Activated naive CD8-positive, alpha-beta T cell treated with anti-CD3 and anti-CD28 coated beads, Interleukin-2, amount 50 U/mL, for 24 hours (primary cell): ENCODE results near the gene SKOR1.

Experiments
- ATAC-seq: fragments of 150-1000 bp; cut with Tn5 transposase; one replicate; pipeline ENCODE4 v1.10.0; 2021
- DNase-seq: peaks from one replicate; pipeline ENCODE4 v3.0.0; 2021
- H3K27ac Mint-ChIP-seq: one replicate; pipeline ENCODE4 v1.8.0; 2021; ENCODE audit warnings: mild to moderate bottlenecking, mixed read lengths
- H3K27me3 Mint-ChIP-seq: one replicate; pipeline ENCODE4 v1.8.0; 2021; ENCODE audit warnings: mixed read lengths
- H3K36me3 Mint-ChIP-seq: one replicate; pipeline ENCODE4 v1.8.0; 2021; ENCODE audit warnings: low read depth, mixed read lengths
- H3K4me1 Mint-ChIP-seq: one replicate; pipeline ENCODE4 v1.8.0; 2021; ENCODE audit warnings: mixed read lengths
- H3K4me3 Mint-ChIP-seq: one replicate; pipeline ENCODE4 v1.8.0; 2021; ENCODE audit warnings: mild to moderate bottlenecking, moderate library complexity, mixed read lengths
- H3K9me3 Mint-ChIP-seq: one replicate; pipeline ENCODE4 v1.8.0; 2021; ENCODE audit warnings: mixed read lengths

Gene SKOR1

GRCh38 chr15:67883234-67883773 lies 58.0 kb downstream of the SKOR1 start:
- Mint-ChIP-seq H3K27ac (no peak overlapping the region), H3K4me1 (peaks cover 18% of the 10 kb centered on the region)
- no peak for ATAC-seq

GRCh38 chr15:67884009-67884408 lies 58.7 kb downstream of the SKOR1 start:
- no peak for ATAC-seq
- no peak for DNase-seq
- peaks cover 23% of the 10 kb centered on the region for H3K27me3 Mint-ChIP-seq
- H3K4me1 Mint-ChIP-seq, result peaks cover 18% of the 10 kb centered on the region
- peak overlapping the region; percentile 70 for H3K4me3 Mint-ChIP-seq
- no peaks in the 10 kb centered on the region for H3K36me3 Mint-ChIP-seq
- H3K9me3 Mint-ChIP-seq, result no peaks in the 10 kb centered on the region
- no peak overlapping the region for H3K27ac Mint-ChIP-seq

More at GRCh38 chr15:67883234-67883773, 58.0 kb downstream of the SKOR1 start:
- DNase-seq, result no peak
- H3K4me3 Mint-ChIP-seq, result no peak overlapping the region
- no peaks in the 10 kb centered on the region for H3K36me3 Mint-ChIP-seq
- no peaks in the 10 kb centered on the region for H3K9me3 Mint-ChIP-seq
- H3K27me3 Mint-ChIP-seq, result peaks cover 19% of the 10 kb centered on the region
